Endothelial cell of umbilical vein (primary cell): ENCODE data around the gene RAB3IL1. TPM values are rescaled to one million over a fixed set of nuclear protein-coding genes. Genes with fewer than 3 reads are reported as not detected.

Experiments used
- BruUV-seq: library from RNA; stranded (reverse); fragments of 400-500 nt; replicated peaks from 2 replicates; lab custom pipeline; 2021; lab: Mats Ljungman, UMichigan
- CTCF ChIA-PET: fragments of 300-600, 350-600 bp; sonication (Branson Sonifier 250); formaldehyde crosslinking; loops from one replicate; lab custom pipeline; 2021; ENCODE audit warnings: antibody characterized with exemption, inconsistent platforms; lab: Charles Lee
- POLR2A ChIA-PET: fragments of 300-600, 350-600 bp; sonication (Branson Sonifier 250); formaldehyde crosslinking; loops from one replicate; lab custom pipeline; 2021; ENCODE audit warnings: antibody characterized with exemption, inconsistent platforms; lab: Charles Lee
- DNase-seq: peaks from one replicate; pipeline ENCODE4 v3.0.0-alpha.2; 2011; ENCODE audit warnings: low read depth, low spot score
- FAIRE-seq: peaks from 2 replicates; lab custom pipeline; 2011; peaks lifted over from hg19 to GRCh38; lab: Jason Lieb, UNC
- H2AFZ ChIP-seq: 2 replicates; pipeline ENCODE4 v1.6.0; 2012; ENCODE audit warnings: low read depth, low read length, control low read depth, inconsistent platforms
- H3K27ac ChIP-seq: 2 replicates; pipeline ENCODE4 v1.5.1; 2011; ENCODE audit warnings: low read depth, mild to moderate bottlenecking, control low read depth, low read length, moderate library complexity; ENCODE audit not compliant: insufficient read depth
- H3K27me3 ChIP-seq, 2 experiments: 2 replicates each; pipeline versions ENCODE4 v1.6.0 to v1.6.1; 2011; ENCODE audit warnings: low read length in 2 of 2, mixed read lengths in 1 of 2; ENCODE audit not compliant: control insufficient read depth in 2 of 2, insufficient read depth in 2 of 2
- H3K36me3 ChIP-seq, 2 experiments: 2 replicates in 1 of 2; 3 replicates in 1 of 2; pipeline ENCODE4 v1.5.1; 2011; ENCODE audit warnings: low read length in 2 of 2, mild to moderate bottlenecking in 1 of 2, moderate library complexity in 1 of 2; ENCODE audit not compliant: control insufficient read depth in 2 of 2, insufficient read depth in 2 of 2; ENCODE audit errors: extremely low read depth in 1 of 2
- H3K4me1 ChIP-seq: 3 replicates; pipeline ENCODE4 v1.5.1; 2011; ENCODE audit warnings: mild to moderate bottlenecking, low read length; ENCODE audit not compliant: control insufficient read depth, insufficient read depth; ENCODE audit errors: extremely low read depth
- H3K4me2 ChIP-seq: 2 replicates; pipeline ENCODE4 v1.6.1; 2011; ENCODE audit warnings: low read length, control low read depth, mixed read lengths; ENCODE audit not compliant: insufficient read depth
- H3K4me3 ChIP-seq, 3 experiments: fragments of 200-600 bp in 1 of 3; sonication (generic), shearing (Covaris generic) in 1 of 3; replicated peaks in 1 of 3; 2 replicates each; pipeline ENCODE4 v1.5.1; 2011 to 2016; ENCODE audit warnings: control low read depth in 3 of 3, low read length in 3 of 3, mild to moderate bottlenecking in 2 of 3, inconsistent platforms in 1 of 3, low read depth in 1 of 3, moderate library complexity in 1 of 3; ENCODE audit not compliant: insufficient read depth in 1 of 3
- H3K79me2 ChIP-seq: 2 replicates; pipeline ENCODE4 v1.6.0; 2012; ENCODE audit warnings: low read length, inconsistent platforms; ENCODE audit not compliant: control insufficient read depth, insufficient read depth
- H3K9ac ChIP-seq: replicated peaks from 2 replicates; pipeline ENCODE3; 2011; ENCODE audit warnings: low read length, control low read depth; ENCODE audit not compliant: insufficient read depth; ENCODE audit errors: extremely low read depth
- H3K9me1 ChIP-seq: replicated peaks from 3 replicates; pipeline ENCODE4 v1.6.0; 2011; ENCODE audit warnings: mild to moderate bottlenecking, low read length; ENCODE audit not compliant: control insufficient read depth, insufficient read depth; ENCODE audit errors: extremely low read depth
- H3K9me3 ChIP-seq: replicated peaks from 2 replicates; pipeline ENCODE4 v1.5.1; 2012; ENCODE audit warnings: low read length, inconsistent platforms; ENCODE audit not compliant: control insufficient read depth, insufficient read depth
- H4K20me1 ChIP-seq: replicated peaks from 2 replicates; pipeline ENCODE3; 2011; ENCODE audit warnings: mild to moderate bottlenecking, low read length; ENCODE audit not compliant: control insufficient read depth, insufficient read depth; ENCODE audit errors: extremely low read depth
- CTCF ChIP-seq, 2 donors: IDR thresholded peaks; 1 replicate in 1 of 2; 2 replicates in 1 of 2; pipeline ENCODE4 v1.5.1; 2011; ENCODE audit warnings: low read length in 2 of 2, mild to moderate bottlenecking in 2 of 2, moderate library complexity in 2 of 2, control low read depth in 1 of 2, inconsistent platforms in 1 of 2, low read depth in 1 of 2; ENCODE audit not compliant: insufficient read depth in 1 of 2; ENCODE audit errors: extremely low read depth in 1 of 2
- EZH2 ChIP-seq: IDR thresholded peaks from 2 replicates; pipeline ENCODE4 v1.6.1; 2012; ENCODE audit warnings: borderline replicate concordance, low read depth, mild to moderate bottlenecking, moderate library complexity, low read length, inconsistent platforms; ENCODE audit not compliant: severe bottlenecking
- FOS ChIP-seq: IDR thresholded peaks from 2 replicates; pipeline ENCODE4 v1.6.1; 2011; ENCODE audit warnings: mild to moderate bottlenecking, low read length, moderate library complexity, borderline replicate concordance; ENCODE audit not compliant: insufficient read depth
- GATA2 ChIP-seq: IDR thresholded peaks from 2 replicates; pipeline ENCODE4 v1.7.0; 2011; ENCODE audit warnings: low read depth, mild to moderate bottlenecking, moderate library complexity, mixed read lengths, low read length; ENCODE audit not compliant: insufficient read length, insufficient read depth
- JUN ChIP-seq: IDR thresholded peaks from 2 replicates; pipeline ENCODE4 v1.6.1; 2011; ENCODE audit warnings: borderline replicate concordance, low read depth; ENCODE audit not compliant: insufficient read length, insufficient read depth
- MAX ChIP-seq: IDR thresholded peaks from 2 replicates; pipeline ENCODE4 v1.6.1; 2011; ENCODE audit not compliant: insufficient read depth, insufficient read length
- MYC ChIP-seq: IDR thresholded peaks from one replicate; pipeline ENCODE4 v1.6.1; 2011; ENCODE audit warnings: mild to moderate bottlenecking, low read depth, low read length
- POLR2A ChIP-seq: IDR thresholded peaks from 2 replicates; pipeline ENCODE4 v1.6.1; 2012; ENCODE audit warnings: low read depth, mild to moderate bottlenecking, control low read depth, low read length
- POLR2AphosphoS5 ChIP-seq: IDR thresholded peaks from 2 replicates; pipeline ENCODE4 v1.6.1; 2012; ENCODE audit warnings: low read depth, mild to moderate bottlenecking, control low read depth, low read length, moderate library complexity; ENCODE audit not compliant: insufficient read depth
- dilution Hi-C: fragments of 300-500 bp; cut with MboI; formaldehyde crosslinking; loops from one replicate; pipeline ENCODE4 v1.15.0; 2019; ENCODE audit warnings: low sequenced_read_pairs; ENCODE audit not compliant: extremely low pct_ligation_motif_present
- intact Hi-C: fragments of 100-400 bp; cut with micrococcal nuclease; formaldehyde crosslinking; loops from one replicate; pipeline ENCODE4 v1.10.0; 2022
- polyA plus RNA-seq, 4 experiments: library from polyadenylated mRNA; depleted of rRNA in 3 of 4; stranded (reverse) in 3 of 4; unstranded in 1 of 4; fragments of >200 nt; gene quantifications; 2 replicates each; pipeline versions ENCODE4 v1.2.1 to v1.2.3, GENCODE V29; 2011 to 2012; ENCODE audit warnings: missing spikeins in 1 of 4
- total RNA-seq: library from RNA; stranded (reverse); gene quantifications from 2 replicates; pipeline ENCODE4 v1.2.3, GENCODE V29; 2021

The RAB3IL1 gene
- total and polyA plus RNA-seq, 2 donors (not counting 3 experiments of a cell fraction or from before 2014, with no cell fraction given): 1.8 to 3.6 TPM

- intact Hi-C loops: no loop called here
- no TSS peak for BruUV-seq
Observed at GRCh38 chr11:61903845-61904244, 13.5 kb downstream of the RAB3IL1 start.

GRCh38 chr11:61902313-61902712 is 15.1 kb downstream of the RAB3IL1 start:
- POLR2A ChIA-PET: no interaction called here
- intact Hi-C loops (no loop called here), dilution Hi-C loops (no loop called here)
- H3K4me3 ChIP-seq: no peak overlapping the region
- no peaks in the 10 kb centered on the region for H3K9me1 ChIP-seq
- BruUV-seq: no TSS peak
- FAIRE-seq (no peak), DNase-seq (no peak)
- H3K9ac ChIP-seq: no peak overlapping the region
- no peaks in the 10 kb centered on the region for H4K20me1 ChIP-seq
- no peak overlapping the region for H3K27ac ChIP-seq
- no peaks in the 10 kb centered on the region for H3K36me3 ChIP-seq
- CTCF ChIA-PET: interaction anchor here (1.2 to 16.0 kb wide), 7 partner anchors 12 to 206 kb away, joined by 3 to 416 read pairs (median 127); no protein-coding TSS in a partner anchor
- no peaks in the 10 kb centered on the region for H3K27me3 ChIP-seq
- H2AFZ ChIP-seq: no peak overlapping the region
- no peaks in the 10 kb centered on the region for H3K4me1 ChIP-seq
- no peaks in the 10 kb centered on the region for H3K9me3 ChIP-seq
- TF ChIP-seq EZH2 (no peak), CTCF (IDR thresholded peaks at IDR 0.05; ENCODE audit: extremely low read depth in 1 of 2, insufficient read depth in 1 of 2, low read depth in 1 of 2, low read length in 2 of 2) (no peak), FOS (no peak), MYC (no peak), POLR2AphosphoS5 (no peak), GATA2 (no peak), MAX (no peak), POLR2A (no peak)
- H3K79me2 ChIP-seq: no peaks in the 10 kb centered on the region
- H3K4me2 ChIP-seq: no peak overlapping the region

More at GRCh38 chr11:61903845-61904244, 13.5 kb downstream of the RAB3IL1 start:
- FAIRE-seq (no peak), DNase-seq (no peak)
- H3K27ac ChIP-seq: no peak overlapping the region
- no peak overlapping the region for H3K9ac ChIP-seq
- dilution Hi-C loops: no loop called here
- H3K9me3 ChIP-seq: no peaks in the 10 kb centered on the region
- ChIA-PET POLR2A (no interaction called here), CTCF (interaction anchor here (1.2 to 16.0 kb wide), 7 partner anchors 16 to 205 kb away, joined by 3 to 416 read pairs (median 127); no protein-coding TSS in a partner anchor)
- no peaks in the 10 kb centered on the region for H4K20me1 ChIP-seq
- no peak overlapping the region for H3K4me3 ChIP-seq
- TF ChIP-seq GATA2 (no peak), MYC (no peak), JUN (no peak)
- no peak overlapping the region for H2AFZ ChIP-seq
- no peaks in the 10 kb centered on the region for H3K4me1 ChIP-seq
- no peaks in the 10 kb centered on the region for H3K9me1 ChIP-seq
- H3K27me3 ChIP-seq: no peaks in the 10 kb centered on the region
- H3K36me3 ChIP-seq: no peaks in the 10 kb centered on the region
- no peaks in the 10 kb centered on the region for H3K79me2 ChIP-seq
- no peak overlapping the region for H3K4me2 ChIP-seq
